Thyroid gland (tissue), 4 donors: ENCODE measurements around the gene MAP2K1. TPM values are rescaled to one million over a fixed set of nuclear protein-coding genes. Genes with fewer than 3 reads are reported as not detected.

Experiments used
- DNase-seq, 2 donors: peaks; one replicate each; pipeline ENCODE4 v3.0.0-alpha.2; 2019
- H3K27ac ChIP-seq, 3 donors: fragments of 200-600 bp; sonication (generic); 1 replicate in 2 of 3; 2 replicates in 1 of 3; pipeline ENCODE4 v1.5.1; 2016 to 2019; ENCODE audit warnings: mild to moderate bottlenecking in 1 of 3, moderate library complexity in 1 of 3
- H3K27me3 ChIP-seq: fragments of 200-600 bp; sonication (generic); one replicate; pipeline ENCODE4 v1.5.1; 2019
- H3K36me3 ChIP-seq, 2 donors: fragments of 200-600 bp; sonication (generic); one replicate each; pipeline ENCODE4 v1.5.1; 2016 to 2019
- H3K4me1 ChIP-seq, 2 donors: fragments of 200-600 bp; sonication (generic); one replicate each; pipeline ENCODE4 v1.5.1; 2017 to 2019
- H3K4me3 ChIP-seq, 3 donors: fragments of 200-600 bp; sonication (generic); replicated peaks in 1 of 3; 1 replicate in 2 of 3; 2 replicates in 1 of 3; pipeline ENCODE4 v1.5.1; 2016; ENCODE audit warnings: mild to moderate bottlenecking in 1 of 3
- H3K9me3 ChIP-seq: fragments of 200-600 bp; sonication (generic); one replicate; pipeline ENCODE4 v1.5.1; 2017
- POLR2A ChIP-seq, 2 donors: fragments of 450-650 bp; IDR thresholded peaks; one replicate each; pipeline ENCODE4 v1.6.1; 2017; ENCODE audit warnings: antibody characterized with exemption in 2 of 2, mild to moderate bottlenecking in 2 of 2, moderate library complexity in 1 of 2
- WGBS, 2 donors: methylation state at CpG; one replicate each; pipeline ENCODE4 v1.1.5; 2017; 5-methylcytosine and 5-hydroxymethylcytosine counted together
- intact Hi-C: fragments of 100-400 bp; cut with DNase I; formaldehyde crosslinking; loops from one replicate; pipeline ENCODE4 v1.15.1; 2023
- total RNA-seq, 4 donors: library from RNA; depleted of rRNA; stranded (reverse); fragments of >200 nt; gene quantifications; one replicate each; pipeline ENCODE4 v1.2.3, GENCODE V29; 2016
- TF ChIP-seq, protein P1 (sequence below), 6 experiments: fragments of 200-600 bp in 3 of 6; fragments of 450-650 bp in 3 of 6; sonication (generic) in 3 of 6; IDR thresholded peaks; one replicate each; pipeline ENCODE4 v1.5.1; 2016 to 2019; ENCODE audit warnings: antibody characterized with exemption in 6 of 6, mild to moderate bottlenecking in 2 of 6, inconsistent platforms in 1 of 6, moderate library complexity in 1 of 6

Gene MAP2K1
- total RNA-seq, 4 donors from 2014 or later: 18.1 to 25.4 (median 25.3) TPM

- Histone ChIP-seq H3K4me1 (peaks cover 0 to 9% of the 10 kb centered on the region in 2 donors), H3K27ac (peak overlapping the region in 1 of 3 donors; percentile 24), H3K9me3 (no peaks in the 10 kb centered on the region), H3K27me3 (no peaks in the 10 kb centered on the region), H3K4me3 (no peak overlapping the region), H3K36me3 (no peaks in the 10 kb centered on the region)
- TF ChIP-seq POLR2A (IDR thresholded peaks at IDR 0.05): no peak
- TF ChIP-seq, protein P1, sequence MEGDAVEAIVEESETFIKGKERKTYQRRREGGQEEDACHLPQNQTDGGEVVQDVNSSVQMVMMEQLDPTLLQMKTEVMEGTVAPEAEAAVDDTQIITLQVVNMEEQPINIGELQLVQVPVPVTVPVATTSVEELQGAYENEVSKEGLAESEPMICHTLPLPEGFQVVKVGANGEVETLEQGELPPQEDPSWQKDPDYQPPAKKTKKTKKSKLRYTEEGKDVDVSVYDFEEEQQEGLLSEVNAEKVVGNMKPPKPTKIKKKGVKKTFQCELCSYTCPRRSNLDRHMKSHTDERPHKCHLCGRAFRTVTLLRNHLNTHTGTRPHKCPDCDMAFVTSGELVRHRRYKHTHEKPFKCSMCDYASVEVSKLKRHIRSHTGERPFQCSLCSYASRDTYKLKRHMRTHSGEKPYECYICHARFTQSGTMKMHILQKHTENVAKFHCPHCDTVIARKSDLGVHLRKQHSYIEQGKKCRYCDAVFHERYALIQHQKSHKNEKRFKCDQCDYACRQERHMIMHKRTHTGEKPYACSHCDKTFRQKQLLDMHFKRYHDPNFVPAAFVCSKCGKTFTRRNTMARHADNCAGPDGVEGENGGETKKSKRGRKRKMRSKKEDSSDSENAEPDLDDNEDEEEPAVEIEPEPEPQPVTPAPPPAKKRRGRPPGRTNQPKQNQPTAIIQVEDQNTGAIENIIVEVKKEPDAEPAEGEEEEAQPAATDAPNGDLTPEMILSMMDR (IDR thresholded peaks at IDR 0.05): no peak
- no peak for DNase-seq
- intact Hi-C loops: no loop called here
- 87 to 91% methylated on average over 9 of the region's 9 CpGs for WGBS, 2 donors
Observed at GRCh38 chr15:66482539-66482938, 95.8 kb downstream of the MAP2K1 start.

- Histone ChIP-seq H3K4me3 (no peak overlapping the region), H3K9me3 (no peaks in the 10 kb centered on the region), H3K27me3 (no peaks in the 10 kb centered on the region), H3K36me3 (peaks cover 4 to 5% of the 10 kb centered on the region in 2 donors), H3K4me1 (peaks cover 0 to 9% of the 10 kb centered on the region in 2 donors), H3K27ac (no peak overlapping the region)
- intact Hi-C loops: no loop called here
- peak; percentile 30 to 38 for DNase-seq
- 71 to 87% methylated on average over 3 of the region's 3 CpGs for WGBS, 2 donors
- TF ChIP-seq, protein P1 (IDR thresholded peaks at IDR 0.05): no peak
- no peak for TF ChIP-seq POLR2A (IDR thresholded peaks at IDR 0.05)
Observed at GRCh38 chr15:66483131-66483566, 96.4 kb downstream of the MAP2K1 start.

DNA sequence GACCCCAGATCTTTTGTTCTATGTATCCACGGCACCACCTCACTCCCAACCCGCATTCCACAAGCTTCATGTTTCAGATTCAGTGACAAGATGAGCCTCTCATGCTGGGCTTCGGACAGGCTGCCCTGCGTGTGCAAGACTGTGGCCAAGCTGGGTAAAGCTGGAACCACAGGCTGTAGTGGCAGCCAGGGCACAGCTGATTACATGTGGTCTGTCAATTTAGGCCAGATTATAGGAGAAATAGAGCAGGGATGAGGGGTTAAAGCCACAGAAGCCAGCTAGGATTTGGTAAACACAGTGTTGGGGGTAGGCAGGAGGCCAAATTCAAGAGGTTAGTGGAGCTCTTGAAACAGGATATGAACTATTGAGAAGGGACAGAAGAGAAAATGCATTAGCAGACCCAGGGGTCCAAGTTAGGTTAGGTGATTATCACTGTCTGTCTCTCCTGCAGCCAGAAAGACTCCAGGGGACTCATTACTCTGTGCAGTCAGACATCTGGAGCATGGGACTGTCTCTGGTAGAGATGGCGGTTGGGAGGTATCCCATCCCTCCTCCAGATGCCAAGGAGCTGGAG, 97.9 kb downstream of the MAP2K1 start:
- H3K27ac ChIP-seq: no peak overlapping the region
- WGBS, 2 donors: 92 to 93% methylated on average over 5 of the region's 5 CpGs
- DNase-seq: no peak
- peaks cover 5 to 8% of the 10 kb centered on the region in 2 donors for H3K36me3 ChIP-seq
- TF ChIP-seq, protein P1 (IDR thresholded peaks at IDR 0.05): no peak
- TF ChIP-seq POLR2A (IDR thresholded peaks at IDR 0.05): no peak
- no peaks in the 10 kb centered on the region for H3K27me3 ChIP-seq
- H3K9me3 ChIP-seq: no peaks in the 10 kb centered on the region
- H3K4me1 ChIP-seq: peaks cover 0 to 9% of the 10 kb centered on the region in 2 donors
- no peak overlapping the region for H3K4me3 ChIP-seq
- intact Hi-C loops: no loop called here

DNA sequence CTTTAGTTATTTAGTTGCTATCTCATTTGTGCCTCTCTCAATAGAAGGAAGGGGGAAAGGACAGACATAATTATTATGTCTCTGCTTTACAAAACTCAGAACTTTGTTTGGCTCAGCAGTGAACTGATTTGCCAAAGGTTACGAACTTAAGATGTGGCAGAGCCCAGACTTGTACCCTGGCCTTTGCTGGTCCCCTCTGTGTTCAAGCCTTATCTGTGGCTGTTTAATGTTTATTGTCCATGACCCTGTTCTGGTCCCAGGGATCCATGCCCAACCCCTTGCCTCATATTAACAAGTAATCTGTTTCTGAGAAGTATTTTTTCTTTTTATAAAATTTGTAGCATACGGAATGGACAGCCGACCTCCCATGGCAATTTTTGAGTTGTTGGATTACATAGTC, 100.2 kb downstream of the MAP2K1 start:
- 88 to 90% methylated on average over 3 of the region's 3 CpGs for WGBS, 2 donors
- H3K36me3 ChIP-seq: peaks cover 16 to 21% of the 10 kb centered on the region in 2 donors

GRCh38 chr15:66488525-66488924, 101.8 kb downstream of the MAP2K1 start:
- no peaks in the 10 kb centered on the region for H3K27me3 ChIP-seq
- TF ChIP-seq, protein P1 (IDR thresholded peaks at IDR 0.05): no peak
- TF ChIP-seq POLR2A (IDR thresholded peaks at IDR 0.05): no peak
- H3K36me3 ChIP-seq: peaks cover 19 to 35% of the 10 kb centered on the region in 2 donors
- WGBS, 2 donors: 95 to 97% methylated on average over 5 of the region's 5 CpGs
- no peaks in the 10 kb centered on the region for H3K4me1 ChIP-seq
- H3K27ac ChIP-seq: no peak overlapping the region
- DNase-seq: no peak
- H3K4me3 ChIP-seq: no peak overlapping the region
- intact Hi-C loops: no loop called here
- no peaks in the 10 kb centered on the region for H3K9me3 ChIP-seq

More for the DNA sequence above, 100.2 kb downstream of the MAP2K1 start:
- no peak for TF ChIP-seq POLR2A (IDR thresholded peaks at IDR 0.05)
- TF ChIP-seq, protein P1 (IDR thresholded peaks at IDR 0.05): no peak
- H3K9me3 ChIP-seq: no peaks in the 10 kb centered on the region
- no peak overlapping the region for H3K27ac ChIP-seq
- no peak overlapping the region for H3K4me3 ChIP-seq
- no peaks in the 10 kb centered on the region for H3K27me3 ChIP-seq
- DNase-seq: no peak
- intact Hi-C loops: no loop called here
- H3K4me1 ChIP-seq: peaks cover 0 to 9% of the 10 kb centered on the region in 2 donors
